ENCODE results near the gene SLC6A9.

GRCh38 chr1:44012941-44013609, 18.2 kb downstream of the SLC6A9 start:
- no peak for TF ChIP-seq EGR1 (IDR thresholded peaks at IDR 0.05)
- TF ChIP-seq USF1 (IDR thresholded peaks at IDR 0.05), result no peak
- no peak for TF ChIP-seq CEBPB (IDR thresholded peaks at IDR 0.05)
- no peak for TF ChIP-seq EP300 (IDR thresholded peaks at IDR 0.05; ENCODE audit: borderline replicate concordance)
- no peak for TF ChIP-seq ZBTB7A (IDR thresholded peaks at IDR 0.05; ENCODE audit: low read depth)
- TF ChIP-seq CREB1 (IDR thresholded peaks at IDR 0.05; ENCODE audit: low read depth), result no peak
- TF ChIP-seq REST (IDR thresholded peaks at IDR 0.05; ENCODE audit: low read depth), result no peak
- TF ChIP-seq RAD21 (IDR thresholded peaks at IDR 0.05; ENCODE audit: low read depth), result no peak
- no peak for TF ChIP-seq TAF1 (IDR thresholded peaks at IDR 0.05; ENCODE audit: low read depth)
- TF ChIP-seq TEAD4 (IDR thresholded peaks at IDR 0.05), result no peak
- TF ChIP-seq MAX (IDR thresholded peaks at IDR 0.05), result no peak
